Activated naive CD8-positive, alpha-beta T cell treated with anti-CD3 and anti-CD28 coated beads, Interleukin-2, amount 10 ng/mL, durations not matched to agents 7 days and 5 days (primary cell): ENCODE data around the gene GLIPR1. TPM values are rescaled to one million over a fixed set of nuclear protein-coding genes. Genes with fewer than 3 reads are reported as not detected.
"Not testable (repeated sequence)": the region's sequence is repeated elsewhere in the genome, so short reads cannot be mapped to it uniquely, and the experiment has no call there.

Source experiments
- ATAC-seq: fragments of 150-1000 bp; cut with Tn5 transposase; one replicate; pipeline ENCODE4 v1.10.0; 2021; ENCODE audit warnings: low read depth, moderate library complexity
- POLR2A ChIA-PET: fragments of 350-600 bp; sonication (Branson Sonifier 250); formaldehyde crosslinking; loops from one replicate; lab custom pipeline; 2021; ENCODE audit warnings: antibody characterized with exemption; lab: Charles Lee
- DNase-seq: peaks from one replicate; pipeline ENCODE4 v3.0.0; 2021
- H3K27ac Mint-ChIP-seq: one replicate; pipeline ENCODE4 v1.8.0; 2022; ENCODE audit warnings: mild to moderate bottlenecking, mixed read lengths
- H3K27me3 Mint-ChIP-seq: one replicate; pipeline ENCODE4 v1.8.0; 2022; ENCODE audit warnings: mild to moderate bottlenecking, moderate library complexity, mixed read lengths
- H3K36me3 Mint-ChIP-seq: one replicate; pipeline ENCODE4 v1.8.0; 2021; ENCODE audit warnings: mild to moderate bottlenecking, mixed read lengths
- H3K4me1 Mint-ChIP-seq: one replicate; pipeline ENCODE4 v1.8.0; 2021; ENCODE audit warnings: mixed read lengths
- H3K4me3 Mint-ChIP-seq: one replicate; pipeline ENCODE4 v1.8.0; 2022; ENCODE audit warnings: mild to moderate bottlenecking, moderate library complexity, mixed read lengths
- H3K9me3 Mint-ChIP-seq: one replicate; pipeline ENCODE4 v1.8.0; 2021; ENCODE audit warnings: mixed read lengths
- total RNA-seq, 2 experiments: library from RNA; stranded (reverse); gene quantifications; one replicate each; pipeline ENCODE4 v1.2.3, GENCODE V29; 2021

GLIPR1 gene
- total RNA-seq, 2 experiments from 2014 or later: 57.9 to 63.3 TPM

- H3K36me3 Mint-ChIP-seq: peaks cover 17% of the 10 kb centered on the region
- ATAC-seq (no peak), DNase-seq (no peak)
- no peak overlapping the region for H3K27ac Mint-ChIP-seq
- H3K4me1 Mint-ChIP-seq: peaks cover 31% of the 10 kb centered on the region
- H3K27me3 Mint-ChIP-seq: no peaks in the 10 kb centered on the region
- H3K4me3 Mint-ChIP-seq: no peak overlapping the region
- H3K9me3 Mint-ChIP-seq: no peaks in the 10 kb centered on the region
- POLR2A ChIA-PET: no interaction called here
Measured at GRCh38 chr12:75505706-75506312, 25.3 kb downstream of the GLIPR1 start.

DNA sequence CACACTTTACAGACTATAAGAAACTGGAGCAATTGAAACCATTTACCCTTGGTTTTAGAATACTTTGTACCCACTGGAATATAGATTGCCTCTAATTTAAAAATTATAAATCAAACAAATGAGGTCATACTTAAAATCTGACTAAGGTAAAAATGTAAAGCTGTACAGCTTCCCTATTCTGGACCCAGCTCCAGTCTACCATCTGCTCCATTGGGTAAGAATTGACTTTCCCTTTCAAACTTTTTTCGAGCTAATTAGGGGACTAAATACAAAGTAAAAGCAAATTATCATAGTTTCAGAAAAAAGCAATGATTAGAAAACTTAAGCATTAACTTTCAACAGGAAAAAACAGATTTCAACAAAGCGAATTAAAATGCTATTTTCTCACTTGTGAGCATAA is 26.5 kb downstream of the GLIPR1 start:
- H3K27me3 Mint-ChIP-seq: no peaks in the 10 kb centered on the region
- POLR2A ChIA-PET: interaction anchor here (0.7 to 1.3 kb wide), 2 partner anchors 24 to 26 kb away, joined by 3 to 4 read pairs; partner anchors contain the start of gene GLIPR1
- DNase-seq (no peak), ATAC-seq (no peak)
- no peak overlapping the region for H3K4me3 Mint-ChIP-seq
- no peak overlapping the region for H3K27ac Mint-ChIP-seq
- no peaks in the 10 kb centered on the region for H3K9me3 Mint-ChIP-seq
- H3K4me1 Mint-ChIP-seq: peaks cover 34% of the 10 kb centered on the region
- peaks cover 17% of the 10 kb centered on the region for H3K36me3 Mint-ChIP-seq

GRCh38 chr12:75508159-75508558 is 27.6 kb downstream of the GLIPR1 start:
- Mint-ChIP-seq H3K27ac (no peak overlapping the region), H3K36me3 (peaks cover 17% of the 10 kb centered on the region), H3K4me3 (no peak overlapping the region), H3K9me3 (no peaks in the 10 kb centered on the region), H3K27me3 (no peaks in the 10 kb centered on the region), H3K4me1 (peaks cover 36% of the 10 kb centered on the region)
- POLR2A ChIA-PET: interaction anchor here (1.3 to 1.4 kb wide), 2 partner anchors 25 to 117 kb away, joined by 4 read pairs; partner anchors contain the start of gene GLIPR1L2
- ATAC-seq (no peak), DNase-seq (no peak)

DNA sequence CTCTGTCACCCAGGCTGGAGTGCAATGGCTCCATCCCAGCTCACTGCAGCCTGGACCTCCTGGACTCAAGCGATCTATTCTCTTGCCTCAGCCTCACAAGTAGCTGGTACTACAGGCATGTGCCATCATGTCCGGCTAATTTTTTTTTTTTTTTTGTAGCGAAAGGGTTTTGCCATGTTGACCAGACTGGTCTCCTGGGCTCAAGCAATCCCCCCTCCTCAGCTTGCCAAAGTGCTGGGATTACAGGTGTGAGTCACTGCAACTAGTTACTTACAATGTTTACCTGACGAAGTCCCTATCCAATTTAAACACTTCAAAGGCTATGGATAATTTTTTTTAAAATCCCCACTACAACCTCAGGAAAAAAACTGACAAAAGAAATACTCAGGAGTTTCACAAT is 29.1 kb downstream of the GLIPR1 start:
- H3K4me3 Mint-ChIP-seq: peak overlapping the region; percentile 99
- peak overlapping the region; percentile 99 for H3K27ac Mint-ChIP-seq
- POLR2A ChIA-PET: interaction anchor here (0.7 to 1.0 kb wide), 3 partner anchors 29 to 201 kb away, joined by 3 to 7 read pairs (median 6); partner anchors contain the start of gene GLIPR1
- peaks cover 33% of the 10 kb centered on the region for H3K4me1 Mint-ChIP-seq
- ATAC-seq (no peak), DNase-seq (no peak)
- no peaks in the 10 kb centered on the region for H3K27me3 Mint-ChIP-seq
- H3K36me3 Mint-ChIP-seq: peaks cover 15% of the 10 kb centered on the region
- no peaks in the 10 kb centered on the region for H3K9me3 Mint-ChIP-seq

GRCh38 chr12:75511116-75512048 is 30.8 kb downstream of the GLIPR1 start, which contains the start of gene KRR1:
TSS of gene KRR1 (minus strand) at chr12:75511609. CDS start at chr12:75511597, 12 bp downstream.
- POLR2A ChIA-PET: interaction anchor here (0.8 to 2.0 kb wide), 14 partner anchors 10 to 1047 kb away, joined by 3 to 11 read pairs (median 4); partner anchors contain the start of genes GLIPR1, GLIPR1L2 and PHLDA1
- H3K9me3 Mint-ChIP-seq: no peaks in the 10 kb centered on the region
- peak; percentile 99 for ATAC-seq
- H3K27ac Mint-ChIP-seq: peak within 1 kb of the TSS; percentile 99
- peak; percentile 80 for DNase-seq
- H3K4me3 Mint-ChIP-seq: peak within 1 kb of the TSS; percentile 99
- H3K36me3 Mint-ChIP-seq: peaks cover 10% of the 10 kb centered on the region
- H3K4me1 Mint-ChIP-seq: peaks cover 29% of the 10 kb centered on the region
- H3K27me3 Mint-ChIP-seq: no peaks in the 10 kb centered on the region

- H3K36me3 Mint-ChIP-seq, H3K9me3 Mint-ChIP-seq, ATAC-seq, H3K4me3 Mint-ChIP-seq, POLR2A ChIA-PET, DNase-seq, H3K27ac Mint-ChIP-seq, H3K4me1 Mint-ChIP-seq: not testable (repeated sequence)
- peaks cover 23% of the 10 kb centered on the region for H3K27me3 Mint-ChIP-seq
Measured at GRCh38 chr12:75521224-75521623, 40.7 kb downstream of the GLIPR1 start.

- H3K27ac Mint-ChIP-seq, H3K4me3 Mint-ChIP-seq, H3K9me3 Mint-ChIP-seq, ATAC-seq, H3K4me1 Mint-ChIP-seq, DNase-seq, POLR2A ChIA-PET, H3K36me3 Mint-ChIP-seq: not testable (repeated sequence)
- peaks cover 22% of the 10 kb centered on the region for H3K27me3 Mint-ChIP-seq
Measured at GRCh38 chr12:75522124-75522523, 41.6 kb downstream of the GLIPR1 start.

DNA sequence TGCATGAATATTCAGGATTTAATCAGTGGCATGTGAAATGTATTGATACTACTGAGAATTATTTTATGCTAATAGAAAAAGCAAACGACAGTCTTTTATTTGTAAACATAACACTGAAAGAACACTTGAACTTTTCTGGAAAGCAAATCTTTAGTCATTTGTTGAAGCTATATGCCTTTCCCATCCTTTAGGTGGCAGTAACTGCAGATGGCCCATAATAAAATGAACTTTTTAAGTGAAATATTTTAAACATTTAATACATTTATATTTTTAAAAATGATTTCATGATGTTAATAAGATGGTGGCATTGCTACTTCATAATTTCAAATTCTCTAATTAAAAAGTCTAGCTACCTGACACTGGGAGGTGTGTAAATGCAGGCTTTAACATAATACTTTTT is 44.7 kb downstream of the GLIPR1 start:
- H3K27me3 Mint-ChIP-seq: peaks cover 28% of the 10 kb centered on the region

DNA sequence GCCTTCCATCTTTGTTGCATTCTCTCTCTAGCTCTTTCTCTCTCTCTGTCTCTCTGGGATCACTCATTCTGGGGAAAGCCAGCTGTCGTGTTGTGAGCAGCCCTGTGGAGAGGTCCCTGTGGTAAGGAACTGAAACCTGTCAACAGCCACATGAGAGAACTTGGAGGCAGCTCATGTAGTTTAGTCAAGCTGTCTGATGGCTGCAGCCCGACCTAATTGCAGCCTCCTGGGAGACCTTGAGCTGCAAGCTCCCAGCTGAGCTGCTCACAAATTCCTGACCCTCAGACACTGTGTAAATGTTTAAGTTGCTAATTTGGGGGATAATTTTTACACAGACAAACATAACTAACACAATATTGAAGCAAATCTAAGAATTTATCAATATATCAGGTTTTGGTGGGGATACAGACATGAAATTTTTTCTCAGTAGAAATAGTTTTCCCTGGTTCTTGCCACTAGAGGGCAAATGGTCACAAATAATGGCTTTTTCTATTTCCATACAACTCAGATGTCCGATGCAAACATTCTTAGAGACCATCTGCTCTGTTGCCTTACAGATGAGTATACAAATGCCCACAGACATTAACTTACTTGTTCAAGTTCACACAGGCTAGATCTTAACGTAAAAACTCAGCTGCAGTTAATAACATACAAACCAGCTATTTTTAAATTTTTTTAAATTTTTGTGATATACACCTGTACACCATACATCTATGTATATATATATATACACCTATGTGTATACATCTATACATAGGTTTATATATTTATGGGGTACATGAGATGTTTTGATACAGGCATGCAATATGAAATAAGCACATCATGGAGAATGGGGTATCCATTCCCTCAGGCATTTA is 46.3 kb downstream of the GLIPR1 start:
- H3K36me3 Mint-ChIP-seq: no peaks in the 10 kb centered on the region
- POLR2A ChIA-PET: interaction anchor here (0.8 to 1.6 kb wide), 3 partner anchors 408 to 511 kb away, joined by 3 to 9 read pairs (median 8); partner anchors contain the start of gene PHLDA1
- peak; percentile 65 for ATAC-seq
- no peak overlapping the region for H3K4me3 Mint-ChIP-seq
- H3K27ac Mint-ChIP-seq: no peak overlapping the region
- H3K27me3 Mint-ChIP-seq: peaks cover 23% of the 10 kb centered on the region
- H3K4me1 Mint-ChIP-seq: peaks cover 7% of the 10 kb centered on the region
- DNase-seq: no peak
- H3K9me3 Mint-ChIP-seq: no peaks in the 10 kb centered on the region

More for the DNA sequence above, 44.7 kb downstream of the GLIPR1 start:
- Mint-ChIP-seq H3K4me1 (peaks cover 7% of the 10 kb centered on the region), H3K4me3 (no peak overlapping the region), H3K9me3 (peaks cover under 1% of the 10 kb centered on the region), H3K27ac (no peak overlapping the region), H3K36me3 (no peaks in the 10 kb centered on the region)
- DNase-seq (no peak), ATAC-seq (no peak)
- POLR2A ChIA-PET: no interaction called here

DNA sequence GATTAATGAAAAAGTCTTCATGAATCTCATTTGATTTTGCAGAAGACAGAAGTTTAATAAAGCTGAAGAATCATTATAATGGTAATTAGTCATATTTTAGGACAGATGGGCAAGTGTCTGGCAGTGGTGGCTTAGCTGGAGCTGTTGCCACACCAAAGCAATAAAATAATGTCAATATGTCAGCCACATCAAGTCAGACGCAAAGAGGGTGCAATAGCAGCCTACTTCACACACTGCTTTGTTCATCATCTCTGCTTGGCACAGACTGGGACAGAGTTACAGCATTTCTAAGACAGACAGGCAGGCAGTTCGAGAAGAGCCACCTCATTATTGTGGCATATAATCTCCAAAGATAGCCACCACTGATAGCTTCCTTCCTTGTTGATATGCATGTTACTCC is 47.7 kb downstream of the GLIPR1 start:
- Mint-ChIP-seq H3K27me3 (peaks cover 22% of the 10 kb centered on the region), H3K4me1 (peaks cover 7% of the 10 kb centered on the region), H3K4me3 (no peak overlapping the region), H3K27ac (no peak overlapping the region), H3K36me3 (no peaks in the 10 kb centered on the region), H3K9me3 (no peaks in the 10 kb centered on the region)
- no peak for DNase-seq
- POLR2A ChIA-PET: interaction anchor here (0.6 to 0.7 kb wide), 3 partner anchors 300 to 554 kb away, joined by 3 to 4 read pairs (median 3); partner anchors contain the start of gene PHLDA1
- ATAC-seq: no peak

- Mint-ChIP-seq H3K36me3 (no peaks in the 10 kb centered on the region), H3K4me3 (no peak overlapping the region), H3K27ac (no peak overlapping the region), H3K9me3 (no peaks in the 10 kb centered on the region), H3K4me1 (peaks cover 7% of the 10 kb centered on the region), H3K27me3 (peaks cover 24% of the 10 kb centered on the region)
- POLR2A ChIA-PET: interaction anchor here (0.7 kb wide), 2 partner anchors 299 to 553 kb away, joined by 3 to 4 read pairs; no protein-coding TSS in a partner anchor
- DNase-seq (no peak), ATAC-seq (no peak)
Measured at GRCh38 chr12:75528692-75529091, 48.1 kb downstream of the GLIPR1 start.

DNA sequence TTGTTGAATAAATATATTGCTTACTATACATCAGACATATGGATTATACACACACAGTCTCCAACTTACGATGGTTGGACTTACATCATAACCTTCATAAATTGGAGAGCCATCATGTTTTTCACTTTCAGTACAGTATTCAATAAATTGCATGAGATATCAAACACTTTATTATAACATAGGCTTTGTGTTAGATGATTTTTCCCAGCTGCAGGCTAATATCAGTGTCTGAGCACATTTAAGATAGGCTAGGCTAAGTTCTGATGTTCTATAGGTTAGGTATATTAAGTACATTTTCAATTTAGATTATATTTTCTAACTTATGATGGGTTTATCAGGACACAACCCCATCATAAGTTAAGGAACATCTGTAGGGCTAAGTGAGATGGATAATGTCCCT is 48.8 kb downstream of the GLIPR1 start:
- Mint-ChIP-seq H3K4me1 (peaks cover 7% of the 10 kb centered on the region), H3K27ac (no peak overlapping the region), H3K36me3 (no peaks in the 10 kb centered on the region), H3K27me3 (peaks cover 24% of the 10 kb centered on the region), H3K9me3 (no peaks in the 10 kb centered on the region), H3K4me3 (no peak overlapping the region)
- POLR2A ChIA-PET: no interaction called here
- ATAC-seq (no peak), DNase-seq (no peak)
